ENCODE measurements around the gene CBY1. TPM values are rescaled to one million over a fixed set of nuclear protein-coding genes. Genes with fewer than 3 reads are reported as not detected.
A peak's percentile ranks its signal among the peaks of the same experiment; 100 is the strongest.

Gene CBY1
- total RNA-seq, 4 donors from 2014 or later, result 13.6 to 26.0 (median 23.0) TPM

GRCh38 chr22:38657045-38657909 is 839 bp downstream of the CBY1 start:
- intact Hi-C loops (cut with DNase I), result no loop called here
- H3K4me1 ChIP-seq, result peaks cover 9 to 13% of the 10 kb centered on the region in 2 donors
- H3K36me3 ChIP-seq, result peaks cover 3 to 5% of the 10 kb centered on the region in 2 donors
- H3K27me3 ChIP-seq, result no peaks in the 10 kb centered on the region
- peak; percentile 12 to 14 for DNase-seq
- H3K27ac ChIP-seq, result peak overlapping the region in 2 of 3 donors; percentile 87 to 97
- WGBS, 2 donors, result 9 to 14% methylated on average over 16 of the region's 16 CpGs
- TF ChIP-seq POLR2A (IDR thresholded peaks at IDR 0.05), result no peak
- TF ChIP-seq, protein P1, sequence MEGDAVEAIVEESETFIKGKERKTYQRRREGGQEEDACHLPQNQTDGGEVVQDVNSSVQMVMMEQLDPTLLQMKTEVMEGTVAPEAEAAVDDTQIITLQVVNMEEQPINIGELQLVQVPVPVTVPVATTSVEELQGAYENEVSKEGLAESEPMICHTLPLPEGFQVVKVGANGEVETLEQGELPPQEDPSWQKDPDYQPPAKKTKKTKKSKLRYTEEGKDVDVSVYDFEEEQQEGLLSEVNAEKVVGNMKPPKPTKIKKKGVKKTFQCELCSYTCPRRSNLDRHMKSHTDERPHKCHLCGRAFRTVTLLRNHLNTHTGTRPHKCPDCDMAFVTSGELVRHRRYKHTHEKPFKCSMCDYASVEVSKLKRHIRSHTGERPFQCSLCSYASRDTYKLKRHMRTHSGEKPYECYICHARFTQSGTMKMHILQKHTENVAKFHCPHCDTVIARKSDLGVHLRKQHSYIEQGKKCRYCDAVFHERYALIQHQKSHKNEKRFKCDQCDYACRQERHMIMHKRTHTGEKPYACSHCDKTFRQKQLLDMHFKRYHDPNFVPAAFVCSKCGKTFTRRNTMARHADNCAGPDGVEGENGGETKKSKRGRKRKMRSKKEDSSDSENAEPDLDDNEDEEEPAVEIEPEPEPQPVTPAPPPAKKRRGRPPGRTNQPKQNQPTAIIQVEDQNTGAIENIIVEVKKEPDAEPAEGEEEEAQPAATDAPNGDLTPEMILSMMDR (IDR thresholded peaks at IDR 0.05), result no peak
- peak overlapping the region; percentile 64 to 77 (median 65) for H3K4me3 ChIP-seq (replicated peaks in 1 of 3)
- H3K9me3 ChIP-seq, result no peaks in the 10 kb centered on the region

DNA sequence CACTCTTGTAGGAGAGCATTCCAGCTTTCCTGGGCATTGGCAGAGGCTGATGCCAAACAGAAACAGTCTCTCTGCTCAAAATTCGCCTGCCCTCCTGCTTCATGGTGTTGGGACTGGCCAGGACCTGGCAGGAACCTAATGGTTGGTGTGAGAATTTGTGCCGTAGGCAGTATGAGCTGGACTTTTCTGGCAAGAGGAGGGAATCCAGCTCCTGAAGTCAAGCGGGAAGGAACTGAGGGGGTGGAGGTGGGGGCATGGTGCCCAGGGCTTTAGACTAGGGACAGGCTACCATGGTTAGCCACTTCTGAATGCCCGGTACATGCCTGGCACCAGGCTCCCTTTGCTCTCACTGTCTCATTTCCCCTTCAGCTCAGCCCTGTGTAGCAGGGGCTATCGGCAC is 18.4 kb downstream of the CBY1 start:
- no peak for TF ChIP-seq POLR2A (IDR thresholded peaks at IDR 0.05)
- TF ChIP-seq, protein P1 (IDR thresholded peaks at IDR 0.05), result no peak
- Histone ChIP-seq H3K9me3 (no peaks in the 10 kb centered on the region), H3K4me3 (replicated peaks in 1 of 3) (no peak overlapping the region), H3K27ac (no peak overlapping the region), H3K36me3 (peaks cover 9 to 21% of the 10 kb centered on the region in 2 donors), H3K4me1 (no peaks in the 10 kb centered on the region), H3K27me3 (no peaks in the 10 kb centered on the region)
- DNase-seq, result peak in 1 of 2 donors; percentile 2
- 80 to 88% methylated on average over 5 of the region's 5 CpGs for WGBS, 2 donors
- intact Hi-C loops (cut with DNase I), result no loop called here

- no peak overlapping the region for H3K4me3 ChIP-seq (replicated peaks in 1 of 3)
- WGBS, 2 donors, result 93 to 100% methylated on average over 3 of the region's 3 CpGs
- no peak overlapping the region for H3K27ac ChIP-seq
- intact Hi-C loops (cut with DNase I), result no loop called here
- H3K9me3 ChIP-seq, result no peaks in the 10 kb centered on the region
- H3K36me3 ChIP-seq, result peaks cover 8 to 20% of the 10 kb centered on the region in 2 donors
- no peaks in the 10 kb centered on the region for H3K27me3 ChIP-seq
- H3K4me1 ChIP-seq, result no peaks in the 10 kb centered on the region
- DNase-seq, result no peak
- TF ChIP-seq, protein P1 (IDR thresholded peaks at IDR 0.05), result no peak
- TF ChIP-seq POLR2A (IDR thresholded peaks at IDR 0.05), result no peak
Observed at GRCh38 chr22:38675833-38676232, 19.4 kb downstream of the CBY1 start.

DNA sequence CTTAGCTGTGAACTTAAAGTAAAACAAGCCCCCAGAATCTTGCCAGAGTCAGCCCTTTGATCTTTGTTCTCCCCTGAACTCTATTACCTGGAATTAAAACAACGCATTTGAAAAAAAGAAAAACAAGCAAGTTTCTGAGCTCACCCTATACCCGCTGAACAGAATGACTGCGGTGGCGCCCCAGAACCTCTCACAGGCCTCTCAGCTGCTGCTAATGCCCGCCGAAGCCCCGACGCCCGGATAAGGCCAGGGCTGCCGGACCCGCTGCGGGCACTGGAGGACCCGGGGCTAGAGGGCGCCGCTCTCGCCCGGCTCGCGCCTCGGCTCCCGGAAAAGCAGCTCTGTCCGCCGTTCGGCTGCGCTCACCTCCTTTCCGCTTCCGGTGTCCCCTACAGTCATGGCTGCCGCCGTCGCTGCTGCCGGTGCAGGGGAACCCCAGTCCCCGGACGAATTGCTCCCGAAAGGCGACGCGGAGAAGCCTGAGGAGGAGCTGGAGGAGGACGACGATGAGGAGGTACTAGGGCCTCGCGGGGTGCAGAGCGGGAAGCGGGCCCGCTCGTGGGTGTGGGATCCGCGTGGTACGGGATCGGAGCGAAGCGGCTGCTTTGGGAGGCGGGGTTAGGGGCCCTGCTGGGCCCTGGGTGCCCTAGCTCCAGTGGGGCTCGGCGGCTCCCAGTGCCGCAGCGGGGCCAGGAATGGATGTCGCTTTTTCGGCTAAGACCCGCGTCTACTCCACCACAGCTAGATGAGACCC is 25.3 kb downstream of the CBY1 start, which contains the start of gene TOMM22:
Gene TOMM22 (plus strand): TSS at position 376 of the 754 bp plus-strand sequence. CDS start 22 bp downstream, at position 398.
- H3K27me3 ChIP-seq, result no peaks in the 10 kb centered on the region
- 0% methylated on average over 8 to 19 of the region's 60 CpGs for WGBS, 2 donors
- DNase-seq, result peak; percentile 84 to 89
- H3K4me3 ChIP-seq (replicated peaks in 1 of 3), result peak within 1 kb of the TSS; percentile 66 to 88 (median 79)
- H3K36me3 ChIP-seq, result peaks cover 22 to 27% of the 10 kb centered on the region in 2 donors
- no peaks in the 10 kb centered on the region for H3K9me3 ChIP-seq
- intact Hi-C loops (cut with DNase I), result no loop called here
- H3K27ac ChIP-seq, result peak within 1 kb of the TSS; percentile 40 to 63 (median 57)
- TF ChIP-seq, protein P1 (IDR thresholded peaks at IDR 0.05), result peak in 5 of 6 experiments; percentile 23 to 89 (median 63)
- peak in 1 of 2 donors; percentile 75 for TF ChIP-seq POLR2A (IDR thresholded peaks at IDR 0.05)
- H3K4me1 ChIP-seq, result peaks cover 7 to 11% of the 10 kb centered on the region in 2 donors
